K562 (cell line): ENCODE measurements around the gene SPRY2. TPM values are rescaled to one million over a fixed set of nuclear protein-coding genes. Genes with fewer than 3 reads are reported as not detected.

Experiments used
- CBX1 ChIP-seq: sonication (generic); IDR thresholded peaks from 2 replicates; pipeline ENCODE4 v1.6.1; 2016; ENCODE audit warnings: antibody characterized with exemption, low read depth, mild to moderate bottlenecking
- CTCFL ChIP-seq: IDR thresholded peaks from 2 replicates; pipeline ENCODE4 v1.6.1; 2011; ENCODE audit warnings: borderline replicate concordance, low read depth, mild to moderate bottlenecking, moderate library complexity, low read length; ENCODE audit not compliant: insufficient read depth, poor library complexity, severe bottlenecking
- E2F3 ChIP-seq: fragments of 250-450 bp; sonication (Bioruptor Pico); IDR thresholded peaks from 2 replicates; pipeline ENCODE4 v1.4.0; 2020; ENCODE audit warnings: mild to moderate bottlenecking
- E2F6 ChIP-seq, 2 experiments: IDR thresholded peaks; 2 replicates each; pipeline ENCODE4 v1.6.1; 2011; ENCODE audit warnings: borderline replicate concordance in 1 of 2, control low read depth in 1 of 2, low read depth in 1 of 2, low read length in 1 of 2, mild to moderate bottlenecking in 1 of 2, mixed read lengths in 1 of 2, moderate library complexity in 1 of 2; ENCODE audit not compliant: insufficient read depth in 1 of 2, insufficient read length in 1 of 2, poor library complexity in 1 of 2, severe bottlenecking in 1 of 2; ENCODE audit errors: extremely low read depth in 1 of 2
- ESRRB ChIP-seq: fragments of 250-450 bp; sonication (Bioruptor Pico); IDR thresholded peaks from 2 replicates; pipeline ENCODE4 v1.5.0; 2020; ENCODE audit warnings: mild to moderate bottlenecking, moderate library complexity, borderline replicate concordance
- GATAD2A ChIP-seq: fragments of 450-650 bp; IDR thresholded peaks from 2 replicates; pipeline ENCODE4 v1.6.1; 2017
- HMGXB4 ChIP-seq: sonication (generic); formaldehyde crosslinking; IDR thresholded peaks from 2 replicates; pipeline ENCODE4 v1.8.1; 2023; ENCODE audit warnings: mild to moderate bottlenecking, missing genetic modification reagents
- ILF3 ChIP-seq: fragments of 450-650 bp; IDR thresholded peaks from 2 replicates; pipeline ENCODE4 v1.6.1; 2018; ENCODE audit warnings: antibody characterized with exemption, mild to moderate bottlenecking, moderate library complexity, borderline replicate concordance
- IRF2 ChIP-seq: sonication (generic); formaldehyde crosslinking; IDR thresholded peaks from 2 replicates; pipeline ENCODE4 v1.8.1; 2022; ENCODE audit warnings: mild to moderate bottlenecking, missing genetic modification reagents
- KDM1A ChIP-seq, 2 experiments: fragments of 450-650 bp; IDR thresholded peaks; 2 replicates each; pipeline ENCODE4 v1.6.1; 2016; ENCODE audit warnings: mild to moderate bottlenecking in 2 of 2
- KLF6 ChIP-seq: fragments of 250-450 bp; sonication (Bioruptor Pico); IDR thresholded peaks from 2 replicates; pipeline ENCODE4 v1.4.0; 2020; ENCODE audit warnings: mild to moderate bottlenecking, moderate library complexity, borderline replicate concordance
- NCOR1 ChIP-seq: fragments of 450-650 bp; IDR thresholded peaks from 2 replicates; pipeline ENCODE4 v1.6.1; 2016; ENCODE audit warnings: mild to moderate bottlenecking, moderate library complexity
- NFIX ChIP-seq: fragments of 250-450 bp; sonication (Bioruptor Pico); IDR thresholded peaks from 2 replicates; pipeline ENCODE4 v1.4.0; 2020; ENCODE audit warnings: low read depth, mild to moderate bottlenecking, moderate library complexity
- RBM25 ChIP-seq: fragments of 200-400 bp; formaldehyde crosslinking; IDR thresholded peaks from 2 replicates; pipeline ENCODE4 v1.6.1; 2018; ENCODE audit warnings: low read length, low read depth, moderate library complexity; ENCODE audit not compliant: severe bottlenecking
- SIN3B ChIP-seq: fragments of 450-650 bp; IDR thresholded peaks from 2 replicates; pipeline ENCODE4 v1.6.1; 2017; ENCODE audit warnings: low read depth, mild to moderate bottlenecking, moderate library complexity
- TAF1 ChIP-seq: IDR thresholded peaks from 2 replicates; pipeline ENCODE4 v1.6.1; 2011; ENCODE audit warnings: mild to moderate bottlenecking, low read length, moderate library complexity; ENCODE audit not compliant: insufficient read depth, control insufficient read depth, severe bottlenecking; ENCODE audit errors: extremely low read depth
- TCF7L2 ChIP-seq: fragments of 150-350 bp; IDR thresholded peaks from 2 replicates; pipeline ENCODE4 v1.6.1; 2016; ENCODE audit warnings: low read depth, mild to moderate bottlenecking, low read length, moderate library complexity
- TFAM ChIP-seq: fragments of 250-450 bp; sonication (Bioruptor Pico); conservative IDR thresholded peaks from 2 replicates; pipeline ENCODE4 v1.5.0; 2021; ENCODE audit warnings: mild to moderate bottlenecking, moderate library complexity
- ZNF121 ChIP-seq: sonication (generic); formaldehyde crosslinking; conservative IDR thresholded peaks from 2 replicates; pipeline ENCODE4 v1.8.0; 2022; ENCODE audit warnings: missing genetic modification reagents
- ZNF282 ChIP-seq: sonication (generic); formaldehyde crosslinking; IDR thresholded peaks from 2 replicates; pipeline ENCODE4 v1.8.1; 2023; ENCODE audit warnings: missing genetic modification reagents
- ZNF408 ChIP-seq: fragments of 250-450 bp; sonication (Bioruptor Pico); IDR thresholded peaks from 2 replicates; pipeline ENCODE4 v1.4.0; 2020; ENCODE audit warnings: low read depth, mild to moderate bottlenecking, moderate library complexity
- ZNF431 ChIP-seq: sonication (generic); formaldehyde crosslinking; IDR thresholded peaks from 2 replicates; pipeline ENCODE4 v1.8.0; 2022; ENCODE audit warnings: mild to moderate bottlenecking, missing genetic modification reagents
- polyA plus RNA-seq, 8 experiments: library from polyadenylated mRNA; depleted of rRNA in 4 of 8; stranded (reverse) in 5 of 8; unstranded in 3 of 8; fragments of >200 nt; fragmentation: Nextera tagmentation in 2 of 8; fragmentation: Illumina TruSeq in 1 of 8; extraction: Ambion mirVana in 2 of 8; extraction: Trizol in 1 of 8; gene quantifications; 2 replicates each; pipeline versions ENCODE4 v1.2.1 to v1.2.3, GENCODE V29; 2011 to 2014; ENCODE audit warnings: inconsistent platforms in 1 of 8, missing spikeins in 1 of 8
- total RNA-seq, 7 experiments: library from RNA; depleted of rRNA in 6 of 7; stranded (reverse); fragments of >200 nt in 6 of 7; fragmentation: Illumina TruSeq in 2 of 7; extraction: Trizol in 2 of 7; gene quantifications; 2 replicates each; pipeline versions ENCODE4 v1.2.1 to v1.2.3, GENCODE V29; 2011 to 2021; ENCODE audit warnings: low replicate concordance in 1 of 7

Gene SPRY2
- total and polyA plus RNA-seq, 9 of the 15 experiments (the other 6 are each of a cell fraction or from before 2014, with no cell fraction given) = 1.8 to 7.8 (median 3.4) TPM

GRCh38 chr13:80342471-80343371, 1.8 kb upstream of the SPRY2 start (continued):
- TF ChIP-seq KLF6 (CRISPR knock-in tag) (no peak), ZNF121 (CRISPR knock-in tag) (no peak), TFAM (CRISPR knock-in tag) (no peak), CTCFL (peak; percentile 63), TCF7L2 (no peak), HMGXB4 (CRISPR knock-in tag) (no peak), SIN3B (no peak), E2F3 (CRISPR knock-in tag) (no peak), GATAD2A (no peak), NFIX (CRISPR knock-in tag) (no peak), KDM1A (IDR thresholded peaks at IDR 0.05) (no peak), NCOR1 (no peak), E2F6 (IDR thresholded peaks at IDR 0.05; ENCODE audit: borderline replicate concordance in 1 of 2, extremely low read depth in 1 of 2, insufficient read depth in 1 of 2, insufficient read length in 1 of 2, low read depth in 1 of 2, low read length in 1 of 2, poor library complexity in 1 of 2, severe bottlenecking in 1 of 2) (peak; percentile 32 to 80), ZNF282 (CRISPR knock-in tag) (no peak), RBM25 (no peak), IRF2 (CRISPR knock-in tag) (no peak), ZNF431 (CRISPR knock-in tag) (peak; percentile 36; the same call in 1 of the 2 replicates), ZNF408 (no peak), ESRRB (no peak), TAF1 (no peak), ILF3 (no peak), CBX1 (0 out of 2 replicates have a peak, but pooled peaks have one; percentile 32)
